Urinary bladder (tissue), 4 donors: ENCODE measurements around the gene RGL4. TPM values are rescaled to one million over a fixed set of nuclear protein-coding genes. Genes with fewer than 3 reads are reported as not detected.

Source experiments
- DNase-seq: peaks from one replicate; pipeline ENCODE4 v3.0.0-alpha.2; 2015; ENCODE audit errors: extremely low spot score
- H3K27ac ChIP-seq: one replicate; pipeline ENCODE4 v1.5.1; 2013; ENCODE audit warnings: low read depth, mild to moderate bottlenecking, moderate library complexity
- H3K36me3 ChIP-seq: one replicate; pipeline ENCODE4 v1.6.1; 2013; ENCODE audit warnings: mild to moderate bottlenecking, moderate library complexity; ENCODE audit not compliant: insufficient read depth
- H3K4me1 ChIP-seq: one replicate; pipeline ENCODE4 v1.6.1; 2013; ENCODE audit warnings: mild to moderate bottlenecking, moderate library complexity; ENCODE audit not compliant: insufficient read depth
- H3K4me3 ChIP-seq: one replicate; pipeline ENCODE4 v1.5.1; 2013; ENCODE audit warnings: low read depth, low read length
- whole genome bisulfite sequencing: extraction: QIAGEN DNeasy Blood & Tissue Kit; methylation state at CpG from one replicate; pipeline ENCODE4 v1.1.7; 2013; 5-methylcytosine and 5-hydroxymethylcytosine counted together
- polyA plus RNA-seq: library from polyadenylated mRNA; stranded (reverse); fragments of 200-250 nt; gene quantifications from one replicate; pipeline ENCODE4 v1.2.3, GENCODE V29; 2013
- total RNA-seq: library from RNA; depleted of rRNA; stranded (reverse); fragments of >200 nt; gene quantifications from one replicate; pipeline ENCODE4 v1.2.3, GENCODE V29; 2014
- donor health status: healthy with polysubstance abuse.
- donor health status: healthy.

RGL4 gene
- total and polyA plus RNA-seq, 2 donors: 0.32 TPM; not detected in 1

DNA sequence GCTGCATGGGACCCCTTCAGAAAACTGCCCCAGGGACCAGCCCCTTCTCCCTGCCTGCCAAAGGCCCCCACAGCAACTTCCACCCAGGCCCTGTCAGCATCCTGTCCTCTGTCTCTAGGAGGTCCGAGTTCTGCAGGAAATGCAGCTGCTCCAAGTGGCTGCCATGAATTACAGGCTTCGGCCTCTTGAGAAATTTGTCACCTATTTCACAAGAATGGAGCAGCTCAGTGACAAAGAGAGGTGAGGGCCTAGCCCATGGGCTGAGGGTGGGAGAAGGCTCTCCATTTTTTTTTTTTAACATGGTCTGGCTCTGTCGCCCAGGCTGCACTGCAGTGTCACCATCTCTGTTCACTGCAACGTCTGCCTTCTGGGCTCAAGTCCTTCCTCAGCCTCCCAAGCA lies 7.3 kb downstream of the RGL4 start:
- Histone ChIP-seq H3K4me1 (no peaks in the 10 kb centered on the region), H3K36me3 (no peaks in the 10 kb centered on the region), H3K27ac (no peak overlapping the region), H3K4me3 (no peak overlapping the region)
- WGBS: 80% methylated on average over 4 of the region's 4 CpGs
- DNase-seq: no peak

DNA sequence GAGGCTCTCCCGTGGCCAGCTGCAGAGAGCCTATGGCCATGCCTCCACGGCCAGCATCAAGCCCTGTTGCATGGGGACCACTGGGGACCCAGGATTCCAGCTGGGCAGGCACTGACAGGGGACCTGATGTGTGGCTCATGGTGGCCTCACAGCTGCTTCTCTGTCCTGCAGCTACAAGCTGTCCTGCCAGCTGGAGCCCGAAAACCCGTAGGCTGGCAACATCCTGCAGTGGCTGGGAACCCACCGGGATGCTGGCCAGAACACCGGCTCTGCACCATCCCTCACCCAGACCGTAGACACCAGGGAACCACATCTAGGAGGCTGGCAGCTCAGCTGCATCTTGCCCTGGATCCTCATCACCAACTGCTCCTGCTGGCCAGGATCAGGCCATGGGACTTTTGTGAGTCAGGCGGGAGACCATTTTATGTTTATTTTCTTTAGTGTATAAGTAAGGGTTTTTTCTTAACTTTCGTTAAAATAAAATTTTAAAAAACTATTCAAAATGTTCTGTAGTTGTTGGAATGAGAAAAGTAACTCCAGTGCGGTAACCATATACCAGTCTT lies 7.9 kb downstream of the RGL4 start:
- WGBS: 94% methylated on average over 10 of the region's 10 CpGs

DNA sequence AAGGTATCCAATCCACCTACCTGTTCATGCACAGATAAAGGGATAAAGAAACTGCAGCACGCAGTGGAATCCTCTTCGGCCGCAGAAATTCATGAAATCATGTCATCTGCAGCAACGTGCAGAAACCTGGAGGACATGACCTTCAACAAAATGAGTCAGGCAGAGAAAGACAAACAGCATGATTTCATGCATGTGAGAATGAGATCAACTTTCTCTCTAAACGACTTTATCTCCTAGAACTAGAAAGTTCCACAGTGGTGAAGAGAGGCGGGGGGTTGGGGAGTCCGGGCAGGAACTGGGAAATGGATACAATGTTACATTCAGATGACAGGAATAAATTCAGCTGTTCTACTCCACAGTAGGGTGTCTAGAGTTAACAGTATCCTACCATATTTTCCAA lies 9.9 kb downstream of the RGL4 start:
- 80% methylated on average over 7 of the region's 7 CpGs for WGBS
- no peak for DNase-seq
- H3K4me3 ChIP-seq: no peak overlapping the region
- H3K27ac ChIP-seq: no peak overlapping the region
- no peaks in the 10 kb centered on the region for H3K4me1 ChIP-seq
- no peaks in the 10 kb centered on the region for H3K36me3 ChIP-seq

More for the DNA sequence above, 7.9 kb downstream of the RGL4 start:
- Histone ChIP-seq H3K36me3 (no peaks in the 10 kb centered on the region), H3K4me1 (no peaks in the 10 kb centered on the region), H3K4me3 (no peak overlapping the region), H3K27ac (no peak overlapping the region)
- no peak for DNase-seq

DNA sequence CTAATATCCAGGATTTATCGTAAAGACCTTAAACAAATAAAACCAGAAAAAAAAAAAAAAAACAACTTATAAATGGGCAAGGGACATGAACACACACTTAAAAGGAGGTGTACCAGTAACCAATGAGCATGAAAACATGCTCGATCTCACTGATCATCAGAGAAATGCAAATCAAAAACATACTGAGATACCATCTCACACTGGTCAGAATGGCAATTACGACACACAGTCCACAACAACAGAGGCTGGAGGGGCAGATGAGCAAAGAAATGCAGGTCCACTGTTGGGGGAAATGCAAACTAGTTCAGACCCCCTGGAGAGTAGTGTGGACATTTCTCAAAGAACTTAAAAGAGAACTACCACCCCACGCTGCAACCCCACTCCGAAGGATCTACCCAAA lies 13.2 kb downstream of the RGL4 start:
- H3K27ac ChIP-seq: no peak overlapping the region
- DNase-seq: no peak
- 89% methylated on average over 5 of the region's 5 CpGs for WGBS
- no peaks in the 10 kb centered on the region for H3K36me3 ChIP-seq
- no peak overlapping the region for H3K4me3 ChIP-seq
- no peaks in the 10 kb centered on the region for H3K4me1 ChIP-seq

DNA sequence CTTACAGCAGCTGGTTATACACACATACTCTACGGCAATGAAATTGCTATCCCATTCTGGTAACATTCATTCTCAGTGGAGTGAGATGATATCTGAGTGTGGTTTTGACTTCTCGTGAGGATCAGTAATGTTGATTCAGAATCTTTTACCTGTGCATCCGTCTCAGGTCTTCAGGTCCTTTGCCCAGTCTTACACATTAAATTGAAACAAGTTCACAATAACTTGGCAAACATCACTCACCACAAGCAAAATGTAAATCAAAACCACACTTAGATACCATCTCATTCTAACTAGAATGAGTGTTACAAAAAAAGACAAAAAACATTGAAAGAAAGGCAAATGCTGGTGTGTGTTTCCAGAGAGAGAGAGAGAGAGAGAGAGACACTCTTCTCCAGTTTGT lies 14.0 kb downstream of the RGL4 start:
- H3K36me3 ChIP-seq: no peaks in the 10 kb centered on the region
- WGBS: 90% methylated on average over 3 of the region's 3 CpGs
- H3K27ac ChIP-seq: no peak overlapping the region
- H3K4me1 ChIP-seq: no peaks in the 10 kb centered on the region
- DNase-seq: no peak
- H3K4me3 ChIP-seq: no peak overlapping the region

DNA sequence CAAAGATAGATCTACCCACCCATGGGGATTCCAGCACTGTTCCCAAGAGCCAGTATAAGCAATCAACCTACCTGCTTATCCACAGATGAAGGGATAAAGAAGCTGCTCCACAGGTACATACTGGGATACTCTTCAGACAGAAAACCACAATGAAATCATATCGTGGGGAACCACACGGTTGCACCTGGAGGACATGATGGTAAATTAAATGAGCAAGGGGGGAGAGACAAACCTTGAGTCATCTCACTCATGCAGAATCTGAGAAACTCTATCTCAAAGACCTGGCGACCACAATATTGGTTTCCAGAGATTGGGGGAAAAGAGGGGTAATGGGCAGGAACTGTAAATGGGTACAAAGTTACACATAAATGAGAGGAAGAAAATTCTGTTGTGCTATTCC lies 14.5 kb downstream of the RGL4 start:
- Histone ChIP-seq H3K4me1 (no peaks in the 10 kb centered on the region), H3K4me3 (no peak overlapping the region), H3K27ac (no peak overlapping the region), H3K36me3 (no peaks in the 10 kb centered on the region)
- no peak for DNase-seq
- 92% methylated on average over 3 of the region's 3 CpGs for WGBS

DNA sequence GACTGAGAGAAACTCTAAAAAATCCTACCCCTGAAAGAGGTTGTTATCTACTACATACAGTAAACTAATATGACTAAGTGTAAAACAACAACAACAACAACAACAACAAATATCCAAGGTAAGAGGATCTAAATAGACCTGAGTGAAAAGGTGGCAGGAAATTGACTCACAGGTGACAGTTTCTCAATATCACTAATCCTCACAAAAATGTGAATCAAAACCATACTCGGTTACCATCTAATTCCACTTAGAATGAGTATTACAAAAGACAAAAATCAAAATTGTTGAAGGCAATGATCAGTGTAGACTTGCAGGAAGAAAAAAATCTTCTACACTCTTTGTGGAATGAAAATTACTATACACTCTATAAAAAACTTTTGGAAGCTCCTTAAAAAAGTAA lies 17.5 kb downstream of the RGL4 start:
- no peak overlapping the region for H3K4me3 ChIP-seq
- H3K36me3 ChIP-seq: peaks cover 3% of the 10 kb centered on the region
- WGBS: 85% methylated on average over 1 of the region's 1 CpG
- H3K27ac ChIP-seq: no peak overlapping the region
- no peaks in the 10 kb centered on the region for H3K4me1 ChIP-seq
- DNase-seq: no peak

DNA sequence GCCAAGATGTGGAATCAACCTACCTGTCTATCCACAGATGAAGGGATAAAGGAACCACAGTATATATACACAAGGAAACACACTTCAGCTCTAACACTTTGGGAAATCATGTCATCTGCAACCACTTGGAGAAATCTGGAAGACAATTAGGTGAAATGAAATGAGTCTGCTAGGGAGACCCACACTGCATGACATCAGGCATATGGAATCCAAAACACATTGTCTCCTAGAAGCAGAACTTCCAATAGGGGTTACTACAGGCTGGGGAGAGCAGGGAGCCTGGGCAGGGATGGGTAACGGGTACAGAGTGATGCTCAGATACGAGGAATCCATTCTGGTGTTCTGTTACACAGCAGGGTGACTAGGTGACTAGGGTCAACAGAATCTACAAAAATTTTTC lies 18.3 kb downstream of the RGL4 start:
- 81% methylated on average over 2 of the region's 2 CpGs for WGBS
- no peaks in the 10 kb centered on the region for H3K4me1 ChIP-seq
- H3K4me3 ChIP-seq: no peak overlapping the region
- no peak overlapping the region for H3K27ac ChIP-seq
- H3K36me3 ChIP-seq: peaks cover 6% of the 10 kb centered on the region
- no peak for DNase-seq

DNA sequence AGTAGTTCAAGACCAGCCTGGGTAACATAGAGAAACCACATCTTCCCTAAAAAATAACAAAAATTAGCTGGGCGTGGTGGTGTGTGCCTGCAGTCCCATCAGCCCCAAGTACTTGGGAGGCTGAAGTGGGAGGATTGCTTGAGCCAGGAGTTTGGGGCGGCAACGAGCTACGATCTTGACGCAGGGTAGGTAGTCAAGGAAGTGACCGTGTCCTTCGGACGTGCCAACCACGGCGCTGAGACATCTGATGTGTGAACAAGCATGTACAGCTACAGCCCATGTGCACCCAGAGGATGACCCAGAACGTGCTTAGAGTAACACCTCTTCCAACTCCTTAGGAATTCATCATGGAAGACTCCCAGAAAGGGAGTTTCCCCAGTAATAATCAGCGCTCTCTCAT lies 21.4 kb downstream of the RGL4 start:
- Histone ChIP-seq H3K4me1 (no peaks in the 10 kb centered on the region), H3K4me3 (no peak overlapping the region), H3K27ac (no peak overlapping the region), H3K36me3 (peaks cover 6% of the 10 kb centered on the region)
- DNase-seq: no peak
- 91% methylated on average over 12 of the region's 12 CpGs for WGBS

DNA sequence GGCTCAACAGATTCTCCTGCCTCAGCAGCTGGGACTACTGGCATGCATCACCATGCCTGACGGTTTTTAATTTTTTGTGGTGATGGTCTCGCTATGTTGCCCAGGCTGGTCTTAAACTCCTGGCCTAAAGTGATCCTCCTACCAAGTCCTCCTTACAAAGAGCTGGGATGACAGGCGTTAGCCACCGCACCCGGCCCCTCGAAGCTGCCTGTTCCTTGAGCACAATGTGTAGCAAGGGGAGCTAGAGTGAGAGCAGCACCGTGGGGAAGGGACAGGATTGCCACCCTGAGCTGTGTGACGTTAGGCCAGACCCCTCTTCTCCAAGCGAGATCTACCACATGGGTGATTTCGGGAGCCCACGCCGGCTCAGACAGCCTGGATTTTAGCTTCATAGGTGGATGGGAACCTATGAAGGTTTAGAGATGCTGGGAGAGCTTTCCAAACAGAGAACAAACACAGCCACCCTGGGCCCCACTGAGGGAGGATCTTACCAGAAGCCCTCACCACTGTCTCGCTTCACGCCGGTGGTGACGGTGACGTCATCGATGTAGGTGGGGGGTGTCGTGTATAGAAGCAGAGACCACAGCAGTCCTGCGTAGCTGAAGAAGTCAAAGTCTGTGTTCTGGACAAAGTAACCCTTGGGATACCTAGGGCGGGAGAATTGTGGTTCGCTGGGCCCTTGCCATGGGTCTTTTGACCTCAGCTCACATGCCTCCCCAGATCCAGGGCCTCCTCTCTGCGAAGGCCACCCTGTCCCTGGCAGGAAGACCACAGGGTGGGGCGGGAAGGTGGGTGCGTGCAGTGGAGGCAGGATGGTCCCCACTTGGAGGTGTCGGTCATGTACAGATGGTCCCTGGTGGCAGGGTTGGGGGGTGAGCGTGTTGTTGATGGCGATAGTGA lies 23.1 kb downstream of the RGL4 start:
- Histone ChIP-seq H3K4me1 (no peaks in the 10 kb centered on the region), H3K4me3 (no peak overlapping the region), H3K27ac (no peak overlapping the region), H3K36me3 (peaks cover 6% of the 10 kb centered on the region)
- WGBS: 94% methylated on average over 28 of the region's 28 CpGs
- DNase-seq: no peak

DNA sequence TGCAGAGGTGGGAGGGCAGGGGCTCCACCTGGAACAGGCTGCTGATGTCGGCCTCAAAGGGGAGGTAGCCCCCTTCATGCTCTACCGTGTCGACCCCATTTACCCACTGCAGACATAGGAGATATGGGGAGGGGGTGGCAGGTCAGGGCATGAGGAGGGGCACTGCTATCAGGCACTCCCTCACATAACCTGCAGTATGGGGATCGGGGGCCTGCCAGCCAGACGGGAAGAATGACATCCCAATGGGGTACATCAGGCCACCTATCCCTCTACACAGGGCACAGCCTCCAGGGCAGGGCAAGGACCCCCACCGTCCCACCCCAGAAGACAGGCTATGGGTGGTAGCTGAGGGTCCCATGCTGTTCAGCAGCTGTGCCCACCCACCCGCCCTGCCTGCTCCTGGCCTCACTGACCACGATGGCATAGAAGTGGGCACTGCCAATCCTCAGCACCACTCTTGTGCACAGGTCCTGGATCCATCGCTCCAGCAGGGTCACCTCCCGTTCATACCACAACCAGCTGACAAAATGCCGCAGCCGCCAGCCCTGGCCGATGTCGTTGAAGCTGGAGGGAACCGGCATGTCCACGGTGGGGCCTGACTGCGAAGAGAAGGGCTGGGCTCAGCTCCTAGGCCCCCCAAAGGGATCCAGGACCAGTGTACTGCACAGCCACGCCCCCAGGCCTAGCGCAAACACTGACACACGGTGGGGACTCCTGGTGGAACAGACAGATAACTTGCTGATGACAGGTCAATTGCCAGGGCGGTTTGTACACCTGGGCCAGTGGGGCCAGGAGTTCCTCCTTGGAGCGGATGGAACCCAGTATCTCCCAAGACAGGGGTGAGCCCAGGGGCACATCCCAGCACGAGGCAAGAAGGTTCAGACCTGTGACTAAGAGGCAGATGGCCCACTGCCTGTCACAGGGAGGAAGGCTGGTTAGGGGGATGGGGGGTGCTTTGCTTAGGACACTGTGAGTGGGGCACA lies 24.1 kb downstream of the RGL4 start:
- Histone ChIP-seq H3K27ac (no peak overlapping the region), H3K4me3 (no peak overlapping the region), H3K4me1 (no peaks in the 10 kb centered on the region), H3K36me3 (peaks cover 6% of the 10 kb centered on the region)
- DNase-seq: no peak
- WGBS: 87% methylated on average over 23 of the region's 23 CpGs

DNA sequence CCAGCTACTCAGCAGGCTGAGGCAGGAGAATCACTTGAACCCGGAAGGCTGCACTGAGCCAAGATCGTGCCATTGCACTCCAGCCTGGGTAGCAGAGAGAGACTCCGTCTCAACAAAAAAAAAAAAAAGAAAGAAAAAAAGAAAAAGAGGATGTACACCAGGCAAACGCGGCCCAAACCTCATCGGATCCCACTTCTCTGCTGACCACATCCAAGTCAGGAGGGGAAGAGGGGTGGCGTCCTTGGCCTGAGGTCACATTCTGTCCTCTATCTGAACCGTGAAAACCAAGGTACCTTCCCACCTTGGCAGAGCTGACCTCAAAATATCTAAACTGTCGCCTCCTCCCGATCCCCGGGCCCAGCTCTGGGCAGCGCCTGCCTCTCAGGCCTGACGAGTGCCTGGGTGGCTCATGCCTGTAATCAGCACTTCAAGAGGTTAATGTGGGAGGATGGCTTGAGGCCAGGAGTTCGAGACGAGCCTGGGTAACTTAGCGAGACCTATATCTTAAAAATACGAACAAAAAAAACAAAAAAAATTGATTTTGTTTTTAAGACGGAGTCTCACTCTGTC lies 25.1 kb downstream of the RGL4 start:
- Histone ChIP-seq H3K27ac (no peak overlapping the region), H3K4me3 (no peak overlapping the region), H3K36me3 (peaks cover 6% of the 10 kb centered on the region), H3K4me1 (no peaks in the 10 kb centered on the region)
- no peak for DNase-seq
- WGBS: 83% methylated on average over 18 of the region's 18 CpGs
